ENCODE data around the gene FOXK1.
"Not testable (repeated sequence)": the region's sequence is repeated elsewhere in the genome, so short reads cannot be mapped to it uniquely, and the experiment has no call there.

GRCh38 chr7:4643204-4643471 lies 39.0 kb upstream of the FOXK1 start:
- not testable (repeated sequence) for TF ChIP-seq CTCF (IDR thresholded peaks at IDR 0.05; ENCODE audit: insufficient read depth, low read length); SPI1 (IDR thresholded peaks at IDR 0.05; ENCODE audit: borderline replicate concordance, low read depth)
